K562 (cell line): Measurements from ENCODE around the gene HAX1. TPM values are rescaled to one million over a fixed set of nuclear protein-coding genes. Genes with fewer than 3 reads are reported as not detected.

Experiments
- ARID1B ChIP-seq: fragments of 450-650 bp; IDR thresholded peaks from 2 replicates; pipeline ENCODE4 v1.6.1; 2016; ENCODE audit warnings: antibody characterized with exemption, mild to moderate bottlenecking, inconsistent platforms
- CGGBP1 ChIP-seq: fragments of 250-450 bp; sonication (Bioruptor Pico); IDR thresholded peaks from 2 replicates; pipeline ENCODE4 v1.9.0; 2021; ENCODE audit warnings: mild to moderate bottlenecking
- CTCFL ChIP-seq: IDR thresholded peaks from 2 replicates; pipeline ENCODE4 v1.6.1; 2011; ENCODE audit warnings: borderline replicate concordance, low read depth, mild to moderate bottlenecking, moderate library complexity, low read length; ENCODE audit not compliant: insufficient read depth, poor library complexity, severe bottlenecking
- E2F1 ChIP-seq: sonication (generic); formaldehyde crosslinking; IDR thresholded peaks from 2 replicates; pipeline ENCODE4 v1.8.1; 2023; ENCODE audit warnings: mild to moderate bottlenecking, missing genetic modification reagents, moderate library complexity
- HDAC6 ChIP-seq: IDR thresholded peaks from 2 replicates; pipeline ENCODE4 v1.6.1; 2012; ENCODE audit warnings: low read depth, mild to moderate bottlenecking, control low read depth, inconsistent platforms, low read length, moderate library complexity
- KDM5B ChIP-seq: fragments of 200-600 bp; sonication (generic); IDR thresholded peaks from 2 replicates; pipeline ENCODE4 v1.6.1; 2012; ENCODE audit warnings: low read depth, mild to moderate bottlenecking, moderate library complexity, low read length, control low read depth, inconsistent platforms; ENCODE audit not compliant: insufficient replicate concordance
- MED1 ChIP-seq: sonication (generic); formaldehyde crosslinking; IDR thresholded peaks from 2 replicates; pipeline ENCODE4 v1.8.1; 2023; ENCODE audit warnings: missing genetic modification reagents, borderline replicate concordance
- NFXL1 ChIP-seq: fragments of 450-650 bp; formaldehyde crosslinking; IDR thresholded peaks from 2 replicates; pipeline ENCODE4 v1.4.0; 2021; ENCODE audit warnings: mild to moderate bottlenecking
- RBBP5 ChIP-seq: fragments of 200-600 bp; sonication (generic); IDR thresholded peaks from 2 replicates; pipeline ENCODE4 v1.6.1; 2012; ENCODE audit warnings: borderline replicate concordance, mild to moderate bottlenecking, low read length, control low read depth, inconsistent platforms; ENCODE audit not compliant: insufficient read depth, poor library complexity, severe bottlenecking
- RBM14 ChIP-seq: fragments of 200-400 bp; formaldehyde crosslinking; IDR thresholded peaks from 2 replicates; pipeline ENCODE4 v1.6.1; 2018; ENCODE audit warnings: low read depth, mild to moderate bottlenecking, low read length, moderate library complexity, borderline replicate concordance; ENCODE audit not compliant: insufficient read depth
- RFX1 ChIP-seq: fragments of 450-650 bp; IDR thresholded peaks from 2 replicates; pipeline ENCODE4 v1.6.1; 2016; ENCODE audit warnings: mild to moderate bottlenecking, moderate library complexity
- TFE3 ChIP-seq: fragments of 450-650 bp; formaldehyde crosslinking; IDR thresholded peaks from 2 replicates; pipeline ENCODE4 v1.4.0; 2020; ENCODE audit warnings: mild to moderate bottlenecking, mixed read lengths
- TRIM25 ChIP-seq: fragments of 450-650 bp; IDR thresholded peaks from 2 replicates; pipeline ENCODE4 v1.7.0; 2016; ENCODE audit warnings: borderline replicate concordance
- ZC3H11A ChIP-seq: IDR thresholded peaks from 2 replicates; pipeline ENCODE4 v1.6.1; 2012; ENCODE audit warnings: low read depth, low read length, improper control_type of control experiment
- ZNF639 ChIP-seq, 2 experiments: fragments of 200-800 bp in 1 of 2; sonication (Bioruptor generic) in 1 of 2; sonication (generic) in 1 of 2; formaldehyde crosslinking in 1 of 2; IDR thresholded peaks in 1 of 2; conservative IDR thresholded peaks in 1 of 2; 2 replicates each; pipeline versions ENCODE4 v1.5.0 to v1.6.1; 2016 to 2020; ENCODE audit warnings: missing compliant biosample characterization in 1 of 2, missing genetic modification characterization in 1 of 2, missing genetic modification reagents in 1 of 2
- ZSCAN32 ChIP-seq: fragments of 450-650 bp; formaldehyde crosslinking; IDR thresholded peaks from 2 replicates; pipeline ENCODE4 v1.4.0; 2020; ENCODE audit warnings: mild to moderate bottlenecking, moderate library complexity
- polyA plus RNA-seq, 8 experiments: library from polyadenylated mRNA; depleted of rRNA in 4 of 8; stranded (reverse) in 5 of 8; unstranded in 3 of 8; fragments of >200 nt; fragmentation: Nextera tagmentation in 2 of 8; fragmentation: Illumina TruSeq in 1 of 8; extraction: Ambion mirVana in 2 of 8; extraction: Trizol in 1 of 8; gene quantifications; 2 replicates each; pipeline versions ENCODE4 v1.2.1 to v1.2.3, GENCODE V29; 2011 to 2014; ENCODE audit warnings: inconsistent platforms in 1 of 8, missing spikeins in 1 of 8
- total RNA-seq, 7 experiments: library from RNA; depleted of rRNA in 6 of 7; stranded (reverse); fragments of >200 nt in 6 of 7; fragmentation: Illumina TruSeq in 2 of 7; extraction: Trizol in 2 of 7; gene quantifications; 2 replicates each; pipeline versions ENCODE4 v1.2.1 to v1.2.3, GENCODE V29; 2011 to 2021; ENCODE audit warnings: low replicate concordance in 1 of 7

Gene HAX1
- total and polyA plus RNA-seq, 9 of the 15 experiments (the other 6 are each of a cell fraction or from before 2014, with no cell fraction given) = 143 to 492 (median 234) TPM

- TF ChIP-seq KDM5B (peak; percentile 82), ARID1B (peak; percentile 53), HDAC6 (no peak), CGGBP1 (CRISPR knock-in tag) (no peak), ZNF639 (CRISPR knock-in tag; conservative IDR thresholded peaks at IDR 0.05 in 1 of 2, IDR thresholded peaks at IDR 0.05 in 1 of 2) (no peak), NFXL1 (CRISPR knock-in tag) (no peak), RBBP5 (no peak), ZC3H11A (no peak), CTCFL (peak; percentile 77), MED1 (CRISPR knock-in tag) (no peak), TFE3 (CRISPR knock-in tag) (no peak), RFX1 (no peak), ZSCAN32 (CRISPR knock-in tag) (0 out of 2 replicates have a peak, but pooled peaks have one; percentile 54), TRIM25 (no peak), RBM14 (no peak), E2F1 (CRISPR knock-in tag) (0 out of 2 replicates have a peak, but pooled peaks have one; percentile 35)
Observed at GRCh38 chr1:154272217-154272998, at the start of gene HAX1 (continued).
